NK-92 treated with Interleukin-12 subunit alpha and Interleukin-12 subunit beta, amount 100 ng/mL, for 24 hours (cell line): ENCODE measurements around the gene CBARP.

Experiments
- DNase-seq: peaks from one replicate; lab custom pipeline; 2025; lab: John Stamatoyannopoulos, UW

Gene CBARP

GRCh38 chr19:1237754-1238368, at the start of gene CBARP:
CBARP (minus strand) TSS chr19:1238005; CDS start chr19:1236100, 1,905 bp downstream.
- no peak for DNase-seq

- DNase-seq = no peak
Measured at GRCh38 chr19:1286487-1287353, 48.9 kb upstream of the CBARP start.

- no peak for DNase-seq
Measured at GRCh38 chr19:1285737-1286360, 48.0 kb upstream of the CBARP start, which contains the start of gene EFNA2. EFNA2 (plus strand) TSS chr19:1285873; CDS start chr19:1286169, 296 bp downstream.

- no peak for DNase-seq
Measured at GRCh38 chr19:1284979-1285736, 47.4 kb upstream of the CBARP start.

- DNase-seq = no peak
Measured at GRCh38 chr19:1284293-1284978, 46.6 kb upstream of the CBARP start.

- DNase-seq = no peak
Measured at GRCh38 chr19:1283917-1284292, 46.1 kb upstream of the CBARP start.

GRCh38 chr19:1283207-1283916, 45.6 kb upstream of the CBARP start:
- DNase-seq = no peak

GRCh38 chr19:1282588-1283206, 44.9 kb upstream of the CBARP start:
- no peak for DNase-seq

- no peak for DNase-seq
Measured at GRCh38 chr19:1281569-1282287, 43.9 kb upstream of the CBARP start.

GRCh38 chr19:1280636-1281568, 43.1 kb upstream of the CBARP start:
- no peak for DNase-seq

- peak; percentile 51 for DNase-seq
Measured at GRCh38 chr19:1279782-1280341, 42.1 kb upstream of the CBARP start.

GRCh38 chr19:1278713-1279660, 41.2 kb upstream of the CBARP start:
- no peak for DNase-seq

GRCh38 chr19:1278074-1278473, 40.3 kb upstream of the CBARP start:
- DNase-seq = no peak

GRCh38 chr19:1277061-1277460, 39.3 kb upstream of the CBARP start:
- DNase-seq = no peak

GRCh38 chr19:1276628-1277022, 38.8 kb upstream of the CBARP start:
- no peak for DNase-seq

- no peak for DNase-seq
Measured at GRCh38 chr19:1275976-1276627, 38.3 kb upstream of the CBARP start.
